Stomach (tissue), 4 donors: ENCODE results near the gene TRIM69.

Experiments used
- CTCF ChIP-seq, 7 experiments: fragments of 450-650 bp in 4 of 7; fragments of 200-600 bp in 3 of 7; sonication (generic) in 3 of 7; IDR thresholded peaks; one replicate each; pipeline ENCODE4 v1.5.1; 2016 to 2019; ENCODE audit warnings: antibody characterized with exemption in 7 of 7, control low read depth in 2 of 7, mild to moderate bottlenecking in 1 of 7
- POLR2A ChIP-seq, 4 donors: fragments of 450-650 bp; IDR thresholded peaks; one replicate each; pipeline ENCODE4 v1.6.1; 2016; ENCODE audit warnings: antibody characterized with exemption in 4 of 4, control low read depth in 2 of 4, mild to moderate bottlenecking in 1 of 4, moderate library complexity in 1 of 4

- TF ChIP-seq CTCF (IDR thresholded peaks at IDR 0.05): no peak
- peak in 1 of 4 donors; percentile 73 for TF ChIP-seq POLR2A (IDR thresholded peaks at IDR 0.05)
Measured at GRCh38 chr15:44728576-44729407, 7.5 kb upstream of the TRIM69 start.
